Amniotic stem cell (primary cell): ENCODE results near the gene CALML6.

Experiments used
- DNase-seq: peaks from one replicate; lab custom pipeline; 2025; lab: John Stamatoyannopoulos, UW

Gene CALML6

DNA sequence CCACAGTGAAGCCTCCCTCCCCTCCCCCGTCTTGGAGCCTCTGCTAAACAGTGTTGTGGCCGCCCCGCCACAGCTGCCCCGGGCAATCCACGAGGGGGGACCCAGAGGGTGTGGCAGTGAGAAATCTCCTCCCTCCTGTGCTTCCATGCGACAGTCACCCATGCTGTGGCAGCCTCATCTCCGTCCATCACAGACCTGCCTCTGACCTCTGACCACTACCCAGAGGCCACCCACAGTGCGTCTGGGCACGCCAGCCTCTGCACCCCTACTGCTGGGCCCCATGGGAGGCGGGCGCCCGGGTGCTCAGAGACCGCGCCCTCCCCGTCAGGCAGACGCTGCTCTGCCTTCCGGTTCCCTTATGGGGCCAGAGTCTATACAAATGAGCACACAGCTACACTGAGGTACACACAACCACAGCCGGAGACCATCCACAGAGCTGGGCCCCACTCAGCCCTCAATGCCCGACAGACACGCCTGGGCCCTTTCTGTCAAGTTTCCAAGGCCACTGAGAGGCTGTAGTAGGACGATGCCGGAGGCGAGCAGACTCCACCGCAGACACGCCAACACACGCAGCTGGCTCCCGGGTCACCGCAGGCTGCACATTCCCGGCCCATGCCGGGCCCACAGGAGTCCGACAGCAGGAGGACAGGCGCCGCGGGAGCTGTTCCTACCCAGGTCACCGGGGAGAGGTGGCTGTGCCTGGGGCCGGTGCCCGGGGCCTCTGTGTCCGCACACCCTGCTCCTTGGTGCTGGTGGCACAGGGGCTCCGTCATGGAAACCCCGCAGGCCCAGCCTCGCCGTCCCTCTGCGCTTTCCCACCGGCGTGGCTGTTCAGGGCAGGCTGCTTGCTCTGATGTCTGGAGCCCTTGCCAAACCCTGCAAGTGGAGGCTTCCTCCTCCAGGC lies 27.9 kb downstream of the CALML6 start:
- DNase-seq: no peak

DNA sequence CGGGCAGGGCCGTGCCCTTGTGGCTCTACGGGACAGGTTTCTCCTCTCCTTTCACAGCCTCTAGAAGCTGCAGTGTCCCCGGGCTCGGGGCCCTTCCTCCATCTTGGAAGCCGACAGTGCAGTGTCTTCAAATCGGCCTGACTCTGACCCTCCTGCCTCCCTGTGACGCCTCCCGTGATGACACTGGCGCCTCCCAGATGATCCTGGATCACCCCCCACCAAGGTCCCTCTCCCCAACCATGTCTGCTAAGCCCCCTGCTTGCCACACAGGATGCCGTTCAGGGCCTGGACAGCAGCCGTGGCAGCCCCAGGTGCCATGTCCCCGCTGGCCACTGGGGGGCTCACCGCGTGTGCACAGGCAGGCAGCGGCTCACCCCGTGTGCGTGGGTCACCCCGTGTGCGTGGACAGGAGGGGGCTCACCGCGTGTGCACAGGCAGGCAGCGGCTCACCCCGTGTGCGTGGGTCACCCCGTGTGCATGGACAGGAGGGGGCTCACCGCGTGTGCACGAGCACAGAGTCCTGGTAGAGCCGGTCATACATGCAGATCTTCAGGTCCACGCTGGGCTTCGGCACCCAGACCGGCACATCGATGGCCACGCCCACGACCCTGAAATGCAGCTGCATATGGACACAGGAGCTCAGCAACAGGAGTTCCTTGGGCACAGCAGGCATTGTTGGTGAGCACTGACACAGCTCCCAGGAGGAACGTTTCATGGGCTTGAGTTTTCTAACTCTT lies 28.9 kb downstream of the CALML6 start:
- DNase-seq: no peak

DNA sequence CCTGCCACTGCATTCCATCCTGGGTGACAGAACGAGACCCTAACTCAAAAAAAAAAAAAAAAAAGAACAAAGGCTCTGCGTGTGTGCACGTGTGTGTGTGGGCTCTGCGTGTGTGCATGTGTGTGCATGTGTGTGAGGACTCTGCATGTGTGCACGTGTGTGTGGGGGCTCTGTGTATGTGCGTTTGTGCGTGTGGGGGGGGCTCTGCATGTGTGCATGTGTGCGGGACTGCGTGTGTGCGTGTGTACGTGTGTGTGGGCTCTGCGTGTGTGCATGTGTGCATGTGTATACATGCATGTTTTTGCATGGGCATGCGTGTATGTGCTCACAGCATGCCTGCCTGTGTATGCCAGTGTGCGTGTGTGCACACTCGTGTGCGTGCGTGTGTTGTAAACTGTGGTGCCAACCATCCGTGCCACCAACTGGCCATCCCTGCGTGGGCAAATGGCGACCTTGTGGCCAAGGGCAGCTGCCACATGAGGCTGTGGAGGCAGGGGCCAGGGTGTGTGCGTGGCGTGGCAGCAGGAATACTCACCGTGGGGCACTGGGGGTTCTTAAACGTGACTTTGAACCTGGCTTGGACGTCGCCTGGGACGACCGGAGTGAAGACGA lies 30.8 kb downstream of the CALML6 start:
- DNase-seq: no peak

DNA sequence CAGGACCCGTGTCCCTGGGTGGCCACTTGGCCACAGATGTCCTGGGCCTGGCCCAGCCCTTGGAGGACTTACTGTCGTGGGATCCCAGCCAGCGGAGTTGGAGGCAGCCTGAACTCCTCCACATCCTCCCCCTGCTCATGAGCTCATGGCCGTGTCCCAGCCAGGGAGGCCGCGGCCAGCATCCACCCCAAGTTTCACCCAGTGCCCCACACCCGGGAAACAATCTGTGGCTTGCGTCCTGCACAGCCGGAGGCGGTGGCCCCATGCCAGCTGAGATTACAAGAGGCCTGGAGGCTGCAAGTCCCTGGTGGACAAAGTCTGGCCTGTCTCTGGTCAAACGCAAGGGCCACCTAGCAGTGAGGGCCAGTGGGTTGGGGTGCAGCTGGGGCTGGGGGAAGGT lies 31.5 kb downstream of the CALML6 start:
- DNase-seq: no peak

DNA sequence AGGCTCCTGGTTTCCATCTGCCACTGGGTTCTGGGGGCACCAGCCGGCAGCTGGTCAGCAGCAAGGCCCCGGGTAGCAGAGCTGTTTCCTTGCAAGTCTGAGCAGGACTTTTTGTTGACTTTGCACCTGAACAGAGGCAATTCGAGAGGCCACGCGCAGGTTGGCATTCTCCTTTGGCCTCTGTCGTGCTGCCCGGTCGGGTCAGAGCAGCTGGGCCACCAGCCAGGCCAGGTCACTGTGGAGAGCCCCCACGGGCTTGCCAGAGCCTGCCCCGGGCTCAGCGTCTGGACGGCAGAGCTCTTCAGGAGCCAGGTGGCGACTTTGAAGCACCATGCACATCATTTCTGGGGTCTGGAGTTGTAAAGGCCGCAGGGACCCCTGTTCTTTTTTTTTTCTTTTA lies 32.4 kb downstream of the CALML6 start:
- no peak for DNase-seq

DNA sequence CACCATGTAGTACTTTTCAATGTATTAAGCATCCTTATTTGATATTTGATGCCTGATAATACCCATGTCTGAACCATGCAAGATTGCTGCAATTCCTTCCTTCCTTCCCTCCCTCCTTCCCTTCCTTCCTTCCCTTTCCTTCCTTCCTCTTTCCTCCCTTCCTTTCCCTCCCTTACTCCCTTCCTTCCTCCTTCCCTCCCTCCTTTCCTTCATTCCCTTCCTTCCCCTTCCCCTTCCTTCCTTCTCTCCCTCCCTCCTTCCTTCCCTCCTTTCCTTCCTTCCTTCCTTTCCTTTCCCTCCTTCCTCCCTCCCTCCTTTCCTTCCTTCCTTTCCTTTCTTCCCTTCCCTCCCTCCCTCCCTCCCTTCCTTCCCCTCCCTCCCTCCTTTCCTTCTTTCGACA lies 33.7 kb downstream of the CALML6 start:
- no peak for DNase-seq

DNA sequence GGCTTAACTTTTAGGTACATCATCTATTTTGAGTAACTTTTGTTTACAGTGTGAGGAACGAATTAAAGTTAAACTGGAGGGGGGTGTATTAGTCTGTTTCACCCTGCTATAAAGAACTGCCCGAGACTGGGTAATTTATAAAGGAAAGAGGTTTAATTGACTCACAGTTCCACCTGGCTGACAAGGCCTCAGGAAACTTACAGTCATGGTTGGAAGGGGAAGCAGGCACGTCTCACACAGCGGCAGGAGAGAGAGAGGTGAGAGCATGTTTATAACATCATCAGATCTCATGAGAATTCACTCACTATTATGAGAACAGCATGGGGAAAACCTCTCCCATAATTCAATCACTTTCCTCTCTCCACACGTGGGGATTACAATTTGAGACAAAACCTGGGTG lies 35.9 kb downstream of the CALML6 start:
- no peak for DNase-seq

DNA sequence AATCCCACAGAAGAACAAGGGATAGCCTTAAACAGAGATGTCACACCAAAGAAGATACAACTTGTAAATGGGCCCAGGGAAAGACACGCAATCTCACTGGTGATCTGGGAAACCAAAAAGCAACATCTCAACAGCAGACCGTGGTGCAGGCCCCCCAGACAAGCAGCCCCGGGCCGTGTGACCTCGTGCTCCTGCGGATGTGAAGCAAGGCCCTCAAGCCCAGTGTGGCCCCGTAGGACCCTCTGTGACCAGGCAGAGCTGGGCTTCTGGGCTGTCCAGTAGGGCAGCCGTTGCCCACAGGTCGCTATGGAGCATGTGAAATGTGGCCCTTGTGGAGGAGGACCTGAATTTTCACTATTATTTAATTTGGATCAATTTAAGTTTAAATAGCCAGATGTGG lies 39.0 kb downstream of the CALML6 start:
- DNase-seq: no peak

DNA sequence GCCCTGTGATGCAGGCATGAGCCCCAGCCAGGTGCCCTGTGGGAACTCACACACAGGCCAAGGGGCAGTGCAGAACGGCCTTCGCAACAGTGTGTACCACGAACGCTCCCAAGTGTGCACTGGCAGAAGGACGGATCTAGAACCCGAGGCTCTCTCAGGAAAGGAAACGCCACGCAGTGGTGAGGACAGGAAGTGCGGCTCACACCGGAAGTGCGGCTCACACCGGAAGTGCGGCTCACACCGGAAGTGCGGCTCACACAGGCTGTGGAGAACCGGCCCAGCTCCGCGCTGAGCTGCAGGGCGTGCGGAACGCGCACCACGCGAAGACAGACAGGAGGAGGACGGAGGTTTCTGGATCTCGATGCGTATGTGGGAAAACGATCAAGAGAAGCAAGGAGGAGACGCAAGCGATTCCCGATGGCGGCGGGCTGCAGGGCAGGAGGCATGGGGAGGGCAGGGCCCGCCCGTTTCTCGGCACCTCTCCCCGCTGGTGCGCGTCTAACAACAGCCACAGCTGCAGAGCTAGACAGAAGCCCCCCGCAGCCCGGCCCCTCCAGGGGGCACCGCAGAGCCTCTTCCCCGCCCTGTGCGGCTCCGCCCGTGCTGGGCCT lies 39.9 kb downstream of the CALML6 start:
- no peak for DNase-seq

DNA sequence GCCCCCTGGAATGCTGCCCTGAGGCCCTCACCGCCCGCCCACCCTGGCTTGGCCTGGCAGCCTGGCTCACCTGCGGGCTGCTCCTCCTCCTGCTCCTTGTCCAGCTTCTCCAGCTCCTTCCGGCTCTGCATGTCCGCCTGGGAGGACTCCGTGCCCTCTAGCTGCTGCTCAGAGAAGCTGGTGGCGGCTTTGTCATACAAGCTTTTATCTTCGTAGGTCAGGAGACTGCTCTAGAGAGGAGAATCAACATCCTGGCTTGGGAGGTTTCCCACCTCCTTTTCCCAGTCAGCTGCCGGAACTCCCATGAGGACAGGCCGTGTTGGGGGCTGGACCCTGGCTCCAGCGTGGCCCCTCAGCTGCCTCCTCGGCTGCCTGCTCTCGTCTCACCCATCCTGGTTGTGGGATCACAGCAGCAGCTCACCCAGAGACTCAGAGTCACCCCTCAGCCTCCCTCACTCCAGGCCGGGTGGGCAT lies 40.6 kb downstream of the CALML6 start:
- no peak for DNase-seq

DNA sequence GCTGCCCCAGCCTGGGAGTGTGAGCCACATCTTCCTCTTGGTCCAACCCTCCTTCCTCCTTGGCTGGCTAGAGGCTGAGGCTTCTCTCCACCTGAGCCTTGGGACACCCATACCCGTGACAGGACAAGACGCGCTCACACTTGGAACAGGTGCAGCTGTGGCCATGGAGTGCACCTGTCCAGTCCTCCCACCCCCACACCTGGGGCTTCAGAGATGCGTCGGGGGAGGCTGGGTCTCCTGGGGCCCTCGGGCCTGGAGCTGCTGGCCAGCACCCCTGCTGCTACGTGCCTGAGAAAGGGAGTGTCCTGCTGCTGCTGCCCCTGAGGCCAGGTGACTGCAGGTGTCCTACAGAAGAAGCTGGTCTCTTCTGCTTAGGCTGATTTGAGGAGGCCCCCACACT lies 41.0 kb downstream of the CALML6 start:
- no peak for DNase-seq

DNA sequence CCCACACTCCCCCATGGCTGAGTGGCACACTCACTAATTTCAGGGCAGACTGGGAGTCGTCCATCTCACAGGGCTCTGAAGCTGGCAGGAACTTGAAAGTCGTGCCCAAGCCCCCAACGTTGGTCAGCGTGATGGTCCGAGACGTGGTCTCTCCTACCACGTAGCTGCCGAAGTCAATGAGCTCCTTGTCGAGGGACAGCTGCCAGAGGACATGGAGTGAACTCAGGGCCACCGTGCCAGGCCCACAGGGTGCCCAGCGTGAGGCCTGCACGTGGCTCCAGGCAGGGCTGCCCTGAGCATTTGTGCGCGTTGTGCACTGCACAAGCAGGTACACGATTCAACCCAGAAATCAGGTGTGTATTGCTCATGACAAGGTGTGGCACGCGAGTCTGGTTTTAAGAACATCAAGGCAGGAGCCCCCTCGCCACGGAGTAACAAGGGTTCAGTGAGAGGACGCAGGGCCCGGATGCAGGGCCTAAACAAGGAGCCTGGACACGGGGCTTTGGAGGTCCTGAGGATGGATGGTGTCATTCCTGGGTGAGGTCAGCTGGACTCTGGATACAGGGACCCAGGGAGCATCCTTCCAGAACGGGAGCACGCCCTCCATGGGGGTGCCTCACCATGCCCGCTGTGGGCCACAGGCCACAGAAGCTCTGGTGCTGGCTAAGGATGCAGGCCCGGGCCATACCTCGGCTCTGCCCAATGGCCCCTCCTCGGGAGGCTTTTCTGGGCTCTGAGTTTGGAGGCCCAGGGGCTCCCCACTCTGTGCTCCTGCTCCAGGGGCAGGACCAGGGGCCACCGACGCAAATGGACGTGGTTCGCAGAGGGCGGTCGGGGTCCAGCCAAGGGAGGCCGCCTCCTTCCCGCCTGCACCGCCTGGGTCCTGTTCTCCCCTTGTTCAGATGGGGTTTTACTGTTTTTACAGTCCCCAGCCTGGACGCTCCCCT lies 41.8 kb downstream of the CALML6 start:
- DNase-seq: no peak

DNA sequence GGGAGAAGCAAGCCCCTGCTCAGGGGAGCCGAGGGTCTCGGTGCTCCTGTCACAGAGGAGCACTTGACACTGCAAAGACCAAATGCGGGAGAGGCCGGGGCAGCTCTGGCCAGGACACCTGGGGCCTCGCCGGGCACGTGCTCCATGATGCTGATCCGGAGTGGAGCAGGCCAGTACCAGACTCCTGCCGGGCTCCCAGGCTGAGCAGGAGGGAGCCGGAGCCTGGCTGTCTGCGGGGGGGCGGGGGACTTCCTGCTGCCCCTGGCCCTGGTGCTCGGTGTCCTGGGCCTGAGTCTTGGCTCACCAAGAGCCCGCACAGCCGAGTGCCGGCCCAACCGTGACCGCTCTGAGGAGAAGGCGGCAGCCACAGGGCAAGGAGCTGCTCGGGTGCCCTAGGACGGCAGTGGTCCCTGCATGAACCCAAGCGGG lies 42.5 kb downstream of the CALML6 start:
- no peak for DNase-seq

DNA sequence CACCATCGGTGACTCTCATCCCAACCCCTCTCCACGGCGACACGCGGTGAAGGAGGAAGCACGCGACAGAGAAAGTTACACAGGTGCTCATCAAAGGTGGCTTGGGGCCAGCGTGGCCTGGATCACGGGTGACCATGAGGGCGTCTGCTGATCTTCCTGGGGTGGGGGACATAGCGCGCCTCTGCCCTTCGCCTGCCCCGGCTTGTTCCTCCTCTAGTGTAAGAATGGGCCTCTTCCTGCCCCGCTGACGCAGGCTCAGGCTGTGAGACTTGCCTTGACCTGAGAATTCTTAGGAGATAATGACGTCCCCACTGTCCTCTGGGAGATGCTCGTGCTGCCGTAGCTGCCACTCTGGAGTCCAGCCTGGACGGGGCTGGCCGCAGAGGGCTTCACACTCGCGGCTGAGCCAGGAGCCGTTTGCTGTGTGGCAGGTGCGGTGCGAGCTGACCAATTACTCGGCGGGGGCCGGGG lies 43.0 kb downstream of the CALML6 start:
- DNase-seq: no peak

DNA sequence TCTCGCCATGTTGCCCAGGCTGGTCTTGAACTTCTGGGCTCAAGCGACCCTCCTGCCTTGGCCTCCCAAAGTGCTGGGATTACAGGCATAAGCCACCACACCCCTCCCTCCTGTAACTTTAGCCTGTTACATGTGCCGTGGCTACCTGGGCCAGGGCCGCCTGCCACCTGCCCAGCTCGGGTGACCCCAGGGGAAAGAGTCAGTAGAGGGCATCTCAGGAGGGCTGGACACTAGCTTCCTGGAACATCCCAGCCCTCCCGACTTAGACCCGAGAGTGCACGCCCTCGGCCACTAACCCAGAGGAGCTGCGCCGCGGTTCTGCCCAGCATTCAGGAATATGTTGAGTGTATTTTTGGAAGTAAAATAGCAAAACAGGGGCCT lies 44.4 kb downstream of the CALML6 start:
- no peak for DNase-seq

DNA sequence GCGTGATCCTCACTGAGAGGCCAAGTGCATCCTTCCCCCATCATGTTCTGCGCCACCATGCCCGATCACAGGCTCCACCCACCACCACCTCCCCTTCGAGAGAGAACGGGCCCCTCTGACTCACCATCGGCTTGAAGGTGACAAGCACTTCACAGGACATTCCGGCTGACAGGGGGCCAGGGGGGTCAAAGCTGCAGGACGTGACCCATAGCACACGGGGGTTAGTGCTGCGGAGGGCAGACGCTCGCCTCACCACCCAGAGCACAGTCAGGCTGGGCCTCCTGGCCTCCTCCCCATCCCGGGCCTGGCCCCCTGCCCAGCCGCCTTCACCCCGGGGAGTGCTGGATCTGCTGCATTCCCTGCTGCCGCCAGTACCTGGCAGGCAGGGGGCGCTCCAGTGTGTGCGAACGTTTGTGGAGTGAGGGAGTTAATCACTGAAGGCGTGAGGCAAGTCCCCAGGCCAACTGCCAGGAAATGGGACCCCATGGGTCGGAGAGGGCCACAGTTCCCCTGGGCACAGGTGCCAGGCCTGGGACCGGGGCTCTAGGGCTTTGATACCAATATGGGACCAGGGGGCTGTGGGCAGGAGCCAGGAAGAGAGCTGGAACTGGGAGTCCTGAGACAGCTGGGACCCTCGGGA lies 44.9 kb downstream of the CALML6 start:
- DNase-seq: no peak

DNA sequence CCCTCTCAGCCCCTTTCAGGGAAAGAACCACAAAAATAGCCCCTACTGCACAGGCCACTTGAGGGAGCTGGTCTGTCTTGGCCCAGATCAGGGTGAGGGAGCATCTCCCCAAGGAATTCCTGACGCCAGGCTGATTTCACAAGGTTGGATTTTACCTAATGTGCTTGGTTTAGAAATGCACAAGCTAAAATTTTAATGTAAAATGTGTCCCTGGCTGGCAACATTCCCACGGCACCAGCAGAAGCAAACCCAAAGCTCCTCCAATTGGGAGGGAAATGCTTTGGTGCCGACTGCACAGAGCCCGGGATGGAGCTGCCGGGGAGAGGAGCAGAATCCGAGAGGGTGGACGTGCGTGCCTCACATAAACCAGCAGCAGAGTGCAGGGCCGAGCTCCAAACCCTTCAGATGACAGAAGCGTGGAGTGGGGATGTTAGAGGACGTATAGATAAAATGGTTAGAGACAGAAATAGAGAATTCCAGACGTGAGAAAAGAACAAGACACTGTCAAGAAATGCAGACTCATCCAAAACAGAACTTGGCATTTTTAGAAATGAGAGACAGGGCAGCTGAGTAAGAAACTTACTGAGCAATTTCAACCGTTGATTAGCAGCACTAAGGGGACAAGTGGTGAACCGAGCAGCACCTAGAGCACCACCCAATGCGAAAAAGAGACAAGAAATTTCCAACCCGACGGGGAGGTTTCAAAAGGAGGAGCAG lies 45.6 kb downstream of the CALML6 start:
- DNase-seq: no peak

DNA sequence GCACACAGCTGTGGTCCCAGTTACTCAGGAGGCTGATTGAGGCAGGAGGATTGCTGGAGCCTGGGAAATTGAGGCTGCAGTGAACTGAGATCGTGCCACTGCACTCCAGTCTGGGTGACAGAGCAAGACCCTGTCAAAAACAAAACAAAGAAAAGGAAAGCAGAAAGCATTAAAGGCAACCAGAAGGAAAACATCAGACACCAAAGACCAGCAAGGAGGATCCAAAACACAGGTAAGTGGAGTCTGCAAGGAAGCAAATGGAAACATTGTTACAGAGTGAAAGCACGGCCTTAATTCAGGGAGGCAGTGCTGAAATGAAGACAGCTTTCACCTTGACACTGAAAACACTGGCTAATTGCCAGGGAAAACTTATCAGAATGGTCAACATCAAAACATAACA lies 47.7 kb downstream of the CALML6 start:
- DNase-seq: no peak

DNA sequence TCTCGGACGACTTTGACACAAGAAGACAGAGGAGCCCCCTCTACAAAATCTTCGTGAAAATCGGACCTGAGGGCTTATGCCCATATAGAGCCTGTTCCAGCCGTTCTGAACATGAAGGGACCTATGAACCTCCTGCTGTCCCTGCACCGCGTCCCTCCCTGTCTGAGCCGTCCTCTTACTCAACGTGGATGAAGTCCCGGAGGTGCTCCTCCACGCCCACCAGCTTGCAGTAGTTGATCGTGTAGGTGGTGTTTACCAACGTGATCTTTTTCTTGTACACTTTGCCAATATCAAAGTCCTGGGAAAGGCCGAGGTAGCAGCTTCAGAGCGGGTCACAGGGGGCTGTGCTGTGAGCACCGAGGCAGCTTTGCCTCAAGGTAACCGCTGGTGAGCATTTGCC lies 48.5 kb downstream of the CALML6 start:
- DNase-seq: no peak

DNA sequence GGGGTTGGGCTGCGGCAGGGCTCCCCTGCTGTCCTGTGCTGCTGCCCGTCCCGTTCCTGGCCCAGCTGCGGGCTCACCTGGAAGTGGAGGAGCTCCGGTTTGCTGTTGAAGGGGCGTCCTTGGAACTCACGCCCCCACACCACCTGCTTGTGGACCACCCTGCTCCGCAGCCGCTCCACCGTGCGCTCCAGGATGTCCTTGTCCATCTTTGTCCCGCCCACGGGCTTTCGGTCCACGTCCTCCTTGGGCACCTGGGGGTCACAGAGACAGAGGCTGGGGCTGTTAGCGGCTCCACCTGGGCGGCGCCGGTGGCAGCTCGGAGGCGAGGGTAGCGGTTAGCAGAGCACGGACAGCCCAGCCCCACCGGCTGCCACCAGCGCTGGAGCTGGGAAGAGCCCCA lies 49.8 kb downstream of the CALML6 start:
- no peak for DNase-seq
